H1 (cell line): ENCODE data around the gene FOXL3. TPM values are rescaled to one million over a fixed set of nuclear protein-coding genes. Genes with fewer than 3 reads are reported as not detected.

ENCODE experiments used
- BCL11A ChIP-seq, 2 experiments: IDR thresholded peaks; one replicate each; pipeline ENCODE4 v1.6.1; 2011; ENCODE audit warnings: low read depth in 2 of 2, low read length in 2 of 2, mild to moderate bottlenecking in 2 of 2
- CHD1 ChIP-seq: IDR thresholded peaks from 2 replicates; pipeline ENCODE4 v1.6.1; 2012; ENCODE audit warnings: low read depth, low read length, improper control_type of control experiment
- CHD2 ChIP-seq: IDR thresholded peaks from 2 replicates; pipeline ENCODE4 v1.6.1; 2012; ENCODE audit warnings: low read length, improper control_type of control experiment
- CHD7 ChIP-seq: fragments of 300-600 bp; sonication (generic); IDR thresholded peaks from 2 replicates; pipeline ENCODE4 v1.7.1; 2012; ENCODE audit warnings: low read length, moderate library complexity, mild to moderate bottlenecking, inconsistent platforms; ENCODE audit not compliant: insufficient replicate concordance
- RXRA ChIP-seq: IDR thresholded peaks from 2 replicates; pipeline ENCODE4 v1.6.1; 2011; ENCODE audit warnings: low read depth, mild to moderate bottlenecking, low read length, moderate library complexity; ENCODE audit not compliant: insufficient read depth
- SAP30 ChIP-seq: fragments of 300-600 bp; sonication (generic); IDR thresholded peaks from 2 replicates; pipeline ENCODE4 v1.7.1; 2012; ENCODE audit warnings: low read length, moderate library complexity, mild to moderate bottlenecking, inconsistent platforms; ENCODE audit not compliant: insufficient read depth, insufficient replicate concordance
- SIX5 ChIP-seq: IDR thresholded peaks from 2 replicates; pipeline ENCODE4 v1.6.1; 2011; ENCODE audit warnings: mild to moderate bottlenecking, low read depth, low read length
- SUZ12 ChIP-seq: fragments of 200-600 bp; sonication (generic); IDR thresholded peaks from 2 replicates; pipeline ENCODE4 v1.6.1; 2012; ENCODE audit warnings: mild to moderate bottlenecking, inconsistent platforms, low read length, moderate library complexity, mixed read lengths
- TBP ChIP-seq: IDR thresholded peaks from 2 replicates; pipeline ENCODE4 v1.6.1; 2011; ENCODE audit warnings: low read depth, low read length, improper control_type of control experiment
- ZNF274 ChIP-seq: IDR thresholded peaks from 2 replicates; pipeline ENCODE4 v1.7.0; 2012; ENCODE audit warnings: low read length, borderline replicate concordance; ENCODE audit errors: extremely low read depth
- polyA plus RNA-seq, 7 experiments: library from polyadenylated mRNA; depleted of rRNA in 3 of 7; stranded (reverse) in 5 of 7; unstranded in 2 of 7; fragments of >200 nt in 5 of 7; fragments of 200-250 nt in 2 of 7; gene quantifications; 1 replicate in 5 of 7; 2 replicates in 1 of 7; 4 replicates in 1 of 7; pipeline versions ENCODE4 v1.2.1 to v1.2.3, GENCODE V29; 2011 to 2013; ENCODE audit warnings: missing spikeins in 2 of 7, mixed read lengths in 2 of 7
- total RNA-seq: library from RNA; stranded (reverse); fragmentation: NEBNext Ultra II Directional; extraction: Animal tissue kit (Norgen Biotek cat#: 25700); gene quantifications from 2 replicates; pipeline ENCODE4 v1.2.1, GENCODE V29; 2021

FOXL3 gene
- total and polyA plus RNA-seq, 2 of the 8 experiments (the other 6 are each of a cell fraction or from before 2014, with no cell fraction given), result not detected

GRCh38 chr7:288671-289101, 1.3 kb upstream of the FOXL3 start (continued):
- TF ChIP-seq CHD7 (no peak), CHD2 (no peak), ZNF274 (no peak), RXRA (no peak), SIX5 (no peak), TBP (no peak), SAP30 (no peak), CHD1 (no peak), SUZ12 (no peak), BCL11A (IDR thresholded peaks at IDR 0.05; ENCODE audit: low read depth in 2 of 2, low read length in 2 of 2) (no peak)
